Lower leg skin (tissue), 4 donors: Measurements from ENCODE around the gene PKDREJ. TPM values are rescaled to one million over a fixed set of nuclear protein-coding genes. Genes with fewer than 3 reads are reported as not detected.

Experiments
- DNase-seq, 2 donors: peaks; one replicate each; pipeline ENCODE4 v3.0.0-alpha.2; 2019; ENCODE audit warnings: low spot score in 2 of 2
- H3K4me3 ChIP-seq: fragments of 200-600 bp; sonication (generic); 2 replicates; pipeline ENCODE4 v1.5.1; 2017; ENCODE audit warnings: mild to moderate bottlenecking, low read depth; ENCODE audit not compliant: poor library complexity, severe bottlenecking
- POLR2A ChIP-seq, 2 donors: fragments of 450-650 bp; IDR thresholded peaks; one replicate each; pipeline ENCODE4 v1.6.1; 2016 to 2017; ENCODE audit warnings: antibody characterized with exemption in 2 of 2, mild to moderate bottlenecking in 1 of 2, moderate library complexity in 1 of 2
- WGBS, 2 donors: methylation state at CpG; one replicate each; pipeline ENCODE4 v1.1.5; 2018; 5-methylcytosine and 5-hydroxymethylcytosine counted together
- intact Hi-C: fragments of 100-400 bp; cut with DNase I; formaldehyde crosslinking; loops from one replicate; pipeline ENCODE4 v1.15.0; 2023; ENCODE audit warnings: low total_unique reads
- total RNA-seq, 4 donors: library from RNA; depleted of rRNA; stranded (reverse); fragments of >200 nt; gene quantifications; one replicate each; pipeline ENCODE4 v1.1.0, GENCODE V29; 2016
- TF ChIP-seq, protein P1 (sequence below), 3 donors: fragments of 450-650 bp; IDR thresholded peaks; one replicate each; pipeline ENCODE4 v1.5.1; 2016; ENCODE audit warnings: antibody characterized with exemption in 3 of 3, mild to moderate bottlenecking in 3 of 3, moderate library complexity in 2 of 3

PKDREJ gene
- total RNA-seq, 4 donors from 2014 or later, result 0.15 to 0.23 (median 0.23) TPM; not detected in 1

DNA sequence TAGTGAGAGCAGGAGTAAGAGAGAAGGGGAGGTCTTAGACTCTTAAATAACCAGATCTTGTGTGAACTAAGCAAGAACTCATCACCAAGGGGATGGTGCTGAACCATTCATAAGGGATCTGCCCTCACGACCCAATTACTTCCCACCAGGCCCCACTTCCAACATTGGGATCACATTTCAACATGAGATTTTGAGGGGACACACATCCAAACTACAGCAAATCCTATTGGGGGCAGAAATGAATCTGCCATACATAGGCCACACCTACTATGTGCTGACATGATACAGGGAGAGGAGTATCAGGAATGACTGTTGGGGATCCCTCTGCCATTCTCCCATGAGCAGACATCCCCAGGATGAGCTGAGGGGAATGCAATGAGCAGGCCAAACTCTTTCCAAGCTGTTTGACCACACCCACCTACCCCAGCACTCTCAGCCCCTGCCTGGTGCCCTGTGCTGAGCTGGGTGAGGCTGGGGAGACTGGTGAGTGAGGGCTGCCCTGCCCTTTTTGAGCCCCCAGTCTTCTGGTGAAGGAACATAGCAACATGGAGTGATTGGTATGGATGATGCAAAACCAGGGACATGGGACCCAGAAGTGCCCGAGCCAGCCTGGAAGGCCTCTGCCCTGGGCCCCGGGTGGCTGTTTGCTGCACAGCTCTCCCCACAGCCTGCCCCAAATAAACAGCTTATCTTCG lies 32.3 kb upstream of the PKDREJ start:
- no peak overlapping the region for H3K4me3 ChIP-seq
- TF ChIP-seq POLR2A (IDR thresholded peaks at IDR 0.05), result no peak
- TF ChIP-seq, protein P1, sequence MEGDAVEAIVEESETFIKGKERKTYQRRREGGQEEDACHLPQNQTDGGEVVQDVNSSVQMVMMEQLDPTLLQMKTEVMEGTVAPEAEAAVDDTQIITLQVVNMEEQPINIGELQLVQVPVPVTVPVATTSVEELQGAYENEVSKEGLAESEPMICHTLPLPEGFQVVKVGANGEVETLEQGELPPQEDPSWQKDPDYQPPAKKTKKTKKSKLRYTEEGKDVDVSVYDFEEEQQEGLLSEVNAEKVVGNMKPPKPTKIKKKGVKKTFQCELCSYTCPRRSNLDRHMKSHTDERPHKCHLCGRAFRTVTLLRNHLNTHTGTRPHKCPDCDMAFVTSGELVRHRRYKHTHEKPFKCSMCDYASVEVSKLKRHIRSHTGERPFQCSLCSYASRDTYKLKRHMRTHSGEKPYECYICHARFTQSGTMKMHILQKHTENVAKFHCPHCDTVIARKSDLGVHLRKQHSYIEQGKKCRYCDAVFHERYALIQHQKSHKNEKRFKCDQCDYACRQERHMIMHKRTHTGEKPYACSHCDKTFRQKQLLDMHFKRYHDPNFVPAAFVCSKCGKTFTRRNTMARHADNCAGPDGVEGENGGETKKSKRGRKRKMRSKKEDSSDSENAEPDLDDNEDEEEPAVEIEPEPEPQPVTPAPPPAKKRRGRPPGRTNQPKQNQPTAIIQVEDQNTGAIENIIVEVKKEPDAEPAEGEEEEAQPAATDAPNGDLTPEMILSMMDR (IDR thresholded peaks at IDR 0.05), result no peak
- DNase-seq, result no peak
- WGBS, 2 donors, result 85 to 90% methylated on average over 4 of the region's 4 CpGs
- intact Hi-C loops, result no loop called here

DNA sequence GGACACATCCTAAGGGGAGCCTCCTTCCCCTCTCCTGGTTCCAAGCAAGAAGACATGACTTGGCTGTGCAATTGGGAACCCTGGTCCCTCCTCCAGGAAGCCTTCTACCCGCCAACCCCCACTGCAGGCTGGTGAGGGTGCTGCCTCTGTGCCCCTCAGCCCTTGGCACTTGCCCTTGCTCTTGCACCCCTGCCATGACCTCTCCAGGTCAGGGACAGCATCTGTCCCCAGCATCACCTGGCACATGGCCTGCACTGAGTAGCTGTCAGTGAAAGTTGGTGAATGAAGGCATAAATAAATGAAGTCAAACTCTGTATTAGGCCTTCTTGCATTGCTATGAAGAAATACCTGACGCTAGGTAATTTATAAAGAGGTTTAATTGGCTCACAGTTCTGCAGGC lies 31.6 kb upstream of the PKDREJ start:
- H3K4me3 ChIP-seq, result no peak overlapping the region
- intact Hi-C loops, result no loop called here
- WGBS, 2 donors, result 93 to 96% methylated on average over 2 of the region's 2 CpGs
- TF ChIP-seq, protein P1 (IDR thresholded peaks at IDR 0.05), result no peak
- TF ChIP-seq POLR2A (IDR thresholded peaks at IDR 0.05), result no peak
- DNase-seq, result no peak

DNA sequence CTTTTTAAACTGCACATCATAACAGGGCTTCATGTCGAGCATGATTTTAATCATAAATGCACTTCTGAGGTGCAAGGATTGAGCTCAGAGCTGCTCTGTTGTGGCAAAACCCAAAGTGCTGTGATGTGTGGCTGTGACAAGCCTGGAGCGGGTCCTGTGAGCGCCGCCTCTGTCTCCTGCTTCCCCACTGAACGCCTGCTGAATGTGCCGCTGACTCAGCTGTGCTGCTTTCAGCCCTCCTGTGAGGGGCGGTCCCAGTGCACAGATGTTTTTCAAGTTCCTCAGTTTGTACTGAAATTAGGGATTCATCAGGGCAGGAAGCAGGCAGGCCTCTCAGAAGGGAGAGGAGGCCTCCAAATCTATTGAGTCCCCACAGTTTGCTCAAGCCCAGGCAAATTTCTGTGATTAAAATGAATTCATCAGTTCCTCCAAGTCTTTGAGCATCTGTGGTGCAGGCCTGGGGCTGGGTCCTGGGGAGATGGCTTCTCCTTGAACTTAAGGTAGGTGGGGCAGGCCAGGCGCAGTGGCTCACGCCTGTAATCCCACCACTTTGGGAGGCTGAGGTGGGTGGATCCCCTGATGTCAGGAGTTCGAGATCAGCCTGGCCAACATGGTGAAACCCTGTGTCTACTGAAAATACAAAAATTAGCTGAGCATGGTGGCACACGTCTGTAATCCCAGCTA lies 30.6 kb upstream of the PKDREJ start:
- intact Hi-C loops, result no loop called here
- DNase-seq, result peak in 1 of 2 donors; percentile 60
- WGBS, 2 donors, result 71 to 72% methylated on average over 10 to 11 of the region's 11 CpGs
- TF ChIP-seq, protein P1 (IDR thresholded peaks at IDR 0.05), result no peak
- TF ChIP-seq POLR2A (IDR thresholded peaks at IDR 0.05), result no peak
- no peak overlapping the region for H3K4me3 ChIP-seq

DNA sequence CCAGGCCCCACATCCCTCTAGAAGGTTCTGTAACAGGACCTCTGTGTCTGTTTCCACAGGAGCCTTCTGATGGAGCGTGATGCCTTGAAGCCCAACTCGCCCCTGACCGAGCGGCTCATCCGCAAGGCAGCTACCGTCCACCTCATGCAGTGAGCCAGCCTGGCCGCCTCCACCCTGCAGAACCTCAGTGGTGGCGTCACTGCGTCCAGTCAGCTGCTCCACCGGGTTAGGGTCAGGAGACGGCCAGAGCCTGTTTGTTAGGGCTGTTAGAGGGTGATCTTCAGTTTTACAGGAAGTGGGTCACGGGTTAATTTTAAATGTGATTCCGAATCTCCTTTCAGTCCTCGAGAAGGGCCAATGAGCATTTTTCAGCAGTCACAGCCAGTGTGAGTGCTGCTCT lies 29.6 kb upstream of the PKDREJ start:
- no peak overlapping the region for H3K4me3 ChIP-seq
- WGBS, 2 donors, result 80 to 89% methylated on average over 6 to 14 of the region's 14 CpGs
- intact Hi-C loops, result no loop called here
- TF ChIP-seq POLR2A (IDR thresholded peaks at IDR 0.05), result no peak
- TF ChIP-seq, protein P1 (IDR thresholded peaks at IDR 0.05), result no peak
- DNase-seq, result no peak

DNA sequence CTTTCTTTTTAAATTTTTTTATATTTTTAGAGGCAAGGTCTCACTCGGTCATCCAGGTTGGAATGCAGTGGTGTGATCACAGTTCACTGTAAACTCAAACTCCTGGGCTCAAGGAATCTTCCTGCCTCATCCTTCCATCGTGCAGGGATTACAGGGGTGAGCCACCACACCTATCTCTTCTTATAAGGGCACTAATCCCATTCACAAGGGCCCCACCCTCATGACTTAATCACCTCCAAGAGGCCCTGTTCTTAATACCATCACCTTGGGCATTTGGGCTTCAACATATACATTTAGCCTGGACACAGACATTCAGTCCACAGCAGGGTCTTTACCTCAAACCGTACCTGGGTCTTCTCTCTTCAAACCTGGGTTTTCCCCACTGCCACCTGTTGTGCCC lies 29.0 kb upstream of the PKDREJ start:
- TF ChIP-seq, protein P1 (IDR thresholded peaks at IDR 0.05), result no peak
- no peak for TF ChIP-seq POLR2A (IDR thresholded peaks at IDR 0.05)

More for the DNA sequence above, 29.0 kb upstream of the PKDREJ start:
- no peak overlapping the region for H3K4me3 ChIP-seq
- 88 to 95% methylated on average over 3 of the region's 3 CpGs for WGBS, 2 donors
- no peak for DNase-seq
- intact Hi-C loops, result no loop called here
